ENCODE measurements around the gene LOXL4. TPM values are rescaled to one million over a fixed set of nuclear protein-coding genes. Genes with fewer than 3 reads are reported as not detected.

The LOXL4 gene
- total and polyA plus RNA-seq, 4 donors = 3.9 to 29.9 (median 11.1) TPM

- no peak overlapping the region for H3K4me3 ChIP-seq (ENCODE audit: low read length in 2 of 2)
- peak; percentile 79 to 91 for DNase-seq
- intact Hi-C loops (cut with DNase I) = loop anchor here (1.0 to 10.0 kb wide), 6 partner anchors 47 to 139 kb away; partner anchors contain the start of gene PYROXD2 (in 1 of the 2)
- no peak overlapping the region for H3K27ac ChIP-seq (ENCODE audit: low read depth in 1 of 2, low read length in 2 of 2)
- no peaks in the 10 kb centered on the region for H3K36me3 ChIP-seq (ENCODE audit: control insufficient read depth in 1 of 2, insufficient read depth in 2 of 2, low read length in 1 of 2)
- H3K4me1 ChIP-seq (ENCODE audit: control insufficient read depth in 1 of 2, insufficient read depth in 2 of 2, low read length in 2 of 2) = no peaks in the 10 kb centered on the region
- WGBS, 2 donors = 14 to 16% methylated on average over 21 of the region's 21 CpGs
- no peaks in the 10 kb centered on the region for H3K27me3 ChIP-seq (ENCODE audit: control insufficient read depth in 1 of 2, insufficient read depth in 2 of 2, low read length in 1 of 2)
- no peaks in the 10 kb centered on the region for H3K9me3 ChIP-seq (ENCODE audit: control insufficient read depth, low read length)
- peak; percentile 94 for ATAC-seq (ENCODE audit: low FRiP score)
Observed at GRCh38 chr10:98309366-98310355, 41.7 kb upstream of the LOXL4 start.

- Histone ChIP-seq H3K27ac (ENCODE audit: low read depth in 1 of 2, low read length in 2 of 2) (no peak overlapping the region), H3K36me3 (ENCODE audit: control insufficient read depth in 1 of 2, insufficient read depth in 2 of 2, low read length in 1 of 2) (no peaks in the 10 kb centered on the region), H3K4me1 (ENCODE audit: control insufficient read depth in 1 of 2, insufficient read depth in 2 of 2, low read length in 2 of 2) (no peaks in the 10 kb centered on the region), H3K9me3 (ENCODE audit: control insufficient read depth, low read length) (no peaks in the 10 kb centered on the region), H3K27me3 (ENCODE audit: control insufficient read depth in 1 of 2, insufficient read depth in 2 of 2, low read length in 1 of 2) (no peaks in the 10 kb centered on the region), H3K4me3 (ENCODE audit: low read length in 2 of 2) (no peak overlapping the region)
- ATAC-seq (ENCODE audit: low FRiP score) (peak; percentile 31), DNase-seq (no peak)
- intact Hi-C loops (cut with DNase I) = loop anchor here (1.0 to 5.0 kb wide), 4 partner anchors 47 to 138 kb away; no protein-coding TSS in a partner anchor
- 73 to 77% methylated on average over 13 of the region's 13 CpGs for WGBS, 2 donors
Observed at GRCh38 chr10:98308669-98309365, 40.8 kb upstream of the LOXL4 start.

- Histone ChIP-seq H3K27me3 (ENCODE audit: control insufficient read depth in 1 of 2, insufficient read depth in 2 of 2, low read length in 1 of 2) (no peaks in the 10 kb centered on the region), H3K36me3 (ENCODE audit: control insufficient read depth in 1 of 2, insufficient read depth in 2 of 2, low read length in 1 of 2) (no peaks in the 10 kb centered on the region), H3K27ac (ENCODE audit: low read depth in 1 of 2, low read length in 2 of 2) (no peak overlapping the region), H3K9me3 (ENCODE audit: control insufficient read depth, low read length) (no peaks in the 10 kb centered on the region), H3K4me1 (ENCODE audit: control insufficient read depth in 1 of 2, insufficient read depth in 2 of 2, low read length in 2 of 2) (no peaks in the 10 kb centered on the region), H3K4me3 (ENCODE audit: low read length in 2 of 2) (no peak overlapping the region)
- no peak for ATAC-seq (ENCODE audit: low FRiP score)
- intact Hi-C loops (cut with DNase I) = loop anchor here (2.0 to 5.0 kb wide), 2 partner anchors 136 to 137 kb away; no protein-coding TSS in a partner anchor
- DNase-seq = no peak
- 89 to 91% methylated on average over 11 of the region's 11 CpGs for WGBS, 2 donors
Observed at GRCh38 chr10:98307916-98308541, 40.0 kb upstream of the LOXL4 start.

GRCh38 chr10:98306501-98306900, 38.5 kb upstream of the LOXL4 start:
- Histone ChIP-seq H3K9me3 (ENCODE audit: control insufficient read depth, low read length) (no peaks in the 10 kb centered on the region), H3K27me3 (ENCODE audit: control insufficient read depth in 1 of 2, insufficient read depth in 2 of 2, low read length in 1 of 2) (no peaks in the 10 kb centered on the region), H3K4me3 (ENCODE audit: low read length in 2 of 2) (no peak overlapping the region), H3K4me1 (ENCODE audit: control insufficient read depth in 1 of 2, insufficient read depth in 2 of 2, low read length in 2 of 2) (no peaks in the 10 kb centered on the region), H3K36me3 (ENCODE audit: control insufficient read depth in 1 of 2, insufficient read depth in 2 of 2, low read length in 1 of 2) (no peaks in the 10 kb centered on the region), H3K27ac (ENCODE audit: low read depth in 1 of 2, low read length in 2 of 2) (no peak overlapping the region)
- no peak for ATAC-seq (ENCODE audit: low FRiP score)
- intact Hi-C loops (cut with DNase I) = loop anchor here in 1 of 2 donors (5.0 kb wide), 1 partner anchor 134 kb away; no protein-coding TSS in a partner anchor
- no peak for DNase-seq
- WGBS, 2 donors = 80 to 88% methylated on average over 4 of the region's 4 CpGs

GRCh38 chr10:98303569-98303968, 35.6 kb upstream of the LOXL4 start:
- Histone ChIP-seq H3K36me3 (ENCODE audit: control insufficient read depth in 1 of 2, insufficient read depth in 2 of 2, low read length in 1 of 2) (no peaks in the 10 kb centered on the region), H3K27me3 (ENCODE audit: control insufficient read depth in 1 of 2, insufficient read depth in 2 of 2, low read length in 1 of 2) (no peaks in the 10 kb centered on the region), H3K4me1 (ENCODE audit: control insufficient read depth in 1 of 2, insufficient read depth in 2 of 2, low read length in 2 of 2) (no peaks in the 10 kb centered on the region), H3K4me3 (ENCODE audit: low read length in 2 of 2) (no peak overlapping the region), H3K27ac (ENCODE audit: low read depth in 1 of 2, low read length in 2 of 2) (no peak overlapping the region), H3K9me3 (ENCODE audit: control insufficient read depth, low read length) (no peaks in the 10 kb centered on the region)
- intact Hi-C loops (cut with DNase I) = no loop called here
- ATAC-seq (ENCODE audit: low FRiP score) = no peak
- no peak for DNase-seq

- WGBS, 2 donors = 71 to 76% methylated on average over 4 of the region's 4 CpGs
- H3K4me1 ChIP-seq (ENCODE audit: control insufficient read depth in 1 of 2, insufficient read depth in 2 of 2, low read length in 2 of 2) = no peaks in the 10 kb centered on the region
- no peaks in the 10 kb centered on the region for H3K36me3 ChIP-seq (ENCODE audit: control insufficient read depth in 1 of 2, insufficient read depth in 2 of 2, low read length in 1 of 2)
- DNase-seq (no peak), ATAC-seq (ENCODE audit: low FRiP score) (no peak)
- H3K9me3 ChIP-seq (ENCODE audit: control insufficient read depth, low read length) = no peaks in the 10 kb centered on the region
- intact Hi-C loops (cut with DNase I) = no loop called here
- no peak overlapping the region for H3K27ac ChIP-seq (ENCODE audit: low read depth in 1 of 2, low read length in 2 of 2)
- no peaks in the 10 kb centered on the region for H3K27me3 ChIP-seq (ENCODE audit: control insufficient read depth in 1 of 2, insufficient read depth in 2 of 2, low read length in 1 of 2)
- no peak overlapping the region for H3K4me3 ChIP-seq (ENCODE audit: low read length in 2 of 2)
Observed at GRCh38 chr10:98302741-98303365, 34.9 kb upstream of the LOXL4 start.

GRCh38 chr10:98301664-98302319, 33.8 kb upstream of the LOXL4 start:
- intact Hi-C loops (cut with DNase I) = no loop called here
- Histone ChIP-seq H3K4me3 (ENCODE audit: low read length in 2 of 2) (no peak overlapping the region), H3K27me3 (ENCODE audit: control insufficient read depth in 1 of 2, insufficient read depth in 2 of 2, low read length in 1 of 2) (no peaks in the 10 kb centered on the region), H3K4me1 (ENCODE audit: control insufficient read depth in 1 of 2, insufficient read depth in 2 of 2, low read length in 2 of 2) (no peaks in the 10 kb centered on the region), H3K9me3 (ENCODE audit: control insufficient read depth, low read length) (no peaks in the 10 kb centered on the region), H3K36me3 (ENCODE audit: control insufficient read depth in 1 of 2, insufficient read depth in 2 of 2, low read length in 1 of 2) (no peaks in the 10 kb centered on the region), H3K27ac (ENCODE audit: low read depth in 1 of 2, low read length in 2 of 2) (no peak overlapping the region)
- no peak for DNase-seq
- ATAC-seq (ENCODE audit: low FRiP score) = no peak
- WGBS, 2 donors = 66 to 69% methylated on average over 9 of the region's 9 CpGs

All from aorta (tissue), 5 donors.